Panc1 (cell line): ENCODE measurements around the gene PRKCA.

Source experiments
- CTCF ChIP-seq: fragments of 450-650 bp; IDR thresholded peaks from 2 replicates; pipeline ENCODE4 v1.5.1; 2017; ENCODE audit warnings: mild to moderate bottlenecking
- POLR2AphosphoS5 ChIP-seq: IDR thresholded peaks from 2 replicates; pipeline ENCODE4 v1.6.1; 2012; ENCODE audit warnings: mild to moderate bottlenecking, low read depth, low read length, moderate library complexity
- REST ChIP-seq, 2 experiments: IDR thresholded peaks; 2 replicates each; pipeline ENCODE4 v1.6.1; 2011 to 2012; ENCODE audit warnings: low read depth in 2 of 2, control low read depth in 1 of 2, low read length in 1 of 2, mild to moderate bottlenecking in 1 of 2, moderate library complexity in 1 of 2; ENCODE audit not compliant: insufficient read depth in 1 of 2

GRCh38 chr17:66750116-66750515 is 447.7 kb downstream of the PRKCA start:
- no peak for TF ChIP-seq CTCF
- TF ChIP-seq POLR2AphosphoS5: no peak
- TF ChIP-seq REST (IDR thresholded peaks at IDR 0.05; ENCODE audit: insufficient read depth in 1 of 2, low read depth in 2 of 2, low read length in 1 of 2): no peak
